Measurements from ENCODE around the gene OSBPL10. TPM values are rescaled to one million over a fixed set of nuclear protein-coding genes. Genes with fewer than 3 reads are reported as not detected.

The OSBPL10 gene
- total RNA-seq, 1 donor from 2014 or later: 20.5 TPM

DNA sequence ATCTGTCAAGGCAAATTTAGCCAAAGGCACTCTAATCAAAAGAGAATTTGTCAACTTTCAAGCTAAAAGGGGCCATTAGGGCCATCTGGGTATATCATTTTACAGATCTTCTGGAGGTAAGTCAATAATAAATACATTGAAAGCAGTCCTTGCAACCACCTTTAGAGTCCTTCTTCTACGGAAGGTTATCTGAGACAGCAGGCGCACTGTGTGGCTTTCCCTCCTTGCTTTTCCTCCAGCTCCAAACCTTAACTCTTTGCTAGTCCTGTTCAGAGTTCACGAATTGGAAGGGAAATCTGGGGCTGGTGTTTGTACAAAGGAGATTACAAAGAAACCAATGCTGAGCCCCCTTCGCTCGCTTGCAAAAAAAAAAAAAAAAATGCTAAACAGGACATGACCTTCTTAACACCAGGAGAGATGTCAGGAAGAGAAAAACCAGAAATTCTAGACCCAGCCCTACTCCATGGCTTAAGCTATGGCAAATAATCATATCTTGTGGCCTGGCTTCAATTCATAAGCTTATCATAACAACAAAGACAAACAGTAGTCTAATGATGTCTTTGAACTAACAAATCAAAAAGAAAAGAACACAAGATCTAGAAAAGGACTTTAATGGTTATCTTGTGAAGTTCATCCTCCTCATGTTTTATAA lies 232.7 kb downstream of the OSBPL10 start:
- Histone ChIP-seq H3K36me3 (ENCODE audit: control insufficient read depth, insufficient read depth, low read length) (no peaks in the 10 kb centered on the region), H3K27me3 (ENCODE audit: control insufficient read depth, insufficient read depth, low read length) (no peaks in the 10 kb centered on the region), H3K4me3 (ENCODE audit: low read depth, low read length) (no peak overlapping the region)
- no peak for FAIRE-seq
- DNase-seq (ENCODE audit: low read depth): no peak
- TF ChIP-seq, protein P1, sequence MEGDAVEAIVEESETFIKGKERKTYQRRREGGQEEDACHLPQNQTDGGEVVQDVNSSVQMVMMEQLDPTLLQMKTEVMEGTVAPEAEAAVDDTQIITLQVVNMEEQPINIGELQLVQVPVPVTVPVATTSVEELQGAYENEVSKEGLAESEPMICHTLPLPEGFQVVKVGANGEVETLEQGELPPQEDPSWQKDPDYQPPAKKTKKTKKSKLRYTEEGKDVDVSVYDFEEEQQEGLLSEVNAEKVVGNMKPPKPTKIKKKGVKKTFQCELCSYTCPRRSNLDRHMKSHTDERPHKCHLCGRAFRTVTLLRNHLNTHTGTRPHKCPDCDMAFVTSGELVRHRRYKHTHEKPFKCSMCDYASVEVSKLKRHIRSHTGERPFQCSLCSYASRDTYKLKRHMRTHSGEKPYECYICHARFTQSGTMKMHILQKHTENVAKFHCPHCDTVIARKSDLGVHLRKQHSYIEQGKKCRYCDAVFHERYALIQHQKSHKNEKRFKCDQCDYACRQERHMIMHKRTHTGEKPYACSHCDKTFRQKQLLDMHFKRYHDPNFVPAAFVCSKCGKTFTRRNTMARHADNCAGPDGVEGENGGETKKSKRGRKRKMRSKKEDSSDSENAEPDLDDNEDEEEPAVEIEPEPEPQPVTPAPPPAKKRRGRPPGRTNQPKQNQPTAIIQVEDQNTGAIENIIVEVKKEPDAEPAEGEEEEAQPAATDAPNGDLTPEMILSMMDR (IDR thresholded peaks at IDR 0.05; ENCODE audit: insufficient read depth, low read length, severe bottlenecking): no peak

DNA sequence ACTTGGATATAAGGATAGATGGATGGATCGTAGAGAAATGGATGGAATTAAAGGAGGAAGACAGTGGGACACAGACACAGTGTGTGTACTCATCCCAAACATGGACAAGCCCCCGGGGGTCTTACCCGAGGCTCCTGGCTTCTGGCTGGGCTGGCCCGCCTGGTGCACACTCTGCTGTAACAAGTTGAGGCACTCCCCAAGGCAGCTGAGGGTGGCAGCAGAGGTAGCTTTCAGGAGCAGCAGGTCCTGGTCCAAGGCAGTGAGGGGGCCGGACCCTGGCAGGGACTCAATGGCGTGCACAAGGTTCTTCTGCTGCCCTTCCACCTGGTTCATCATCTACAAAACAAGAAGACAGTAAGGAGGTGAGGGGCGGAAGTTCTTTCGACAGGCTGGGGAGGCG lies 233.3 kb downstream of the OSBPL10 start:
- TF ChIP-seq, protein P1 (IDR thresholded peaks at IDR 0.05; ENCODE audit: insufficient read depth, low read length, severe bottlenecking): no peak
- no peak overlapping the region for H3K4me3 ChIP-seq (ENCODE audit: low read depth, low read length)
- H3K36me3 ChIP-seq (ENCODE audit: control insufficient read depth, insufficient read depth, low read length): no peaks in the 10 kb centered on the region
- no peak for DNase-seq (ENCODE audit: low read depth)
- FAIRE-seq: no peak
- no peaks in the 10 kb centered on the region for H3K27me3 ChIP-seq (ENCODE audit: control insufficient read depth, insufficient read depth, low read length)

DNA sequence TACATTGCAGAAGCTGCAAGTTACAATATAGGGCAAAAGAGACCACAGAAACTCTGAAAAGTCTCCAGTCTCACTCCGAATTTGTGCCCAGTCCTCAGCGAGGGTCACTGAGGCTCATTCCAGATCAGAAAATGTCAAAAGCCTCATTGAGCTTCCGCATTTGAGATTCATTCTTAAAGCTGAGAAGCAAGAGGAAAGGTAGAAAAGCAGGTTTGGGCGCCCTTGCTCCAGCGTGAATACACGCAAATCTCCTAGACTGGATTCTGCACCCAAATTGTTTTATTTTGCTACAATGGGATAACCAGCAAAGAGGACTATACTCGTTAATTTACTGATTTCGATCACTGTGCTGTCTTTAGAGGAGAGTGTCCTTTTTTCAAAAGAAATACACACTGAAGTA lies 236.1 kb downstream of the OSBPL10 start:
- Histone ChIP-seq H3K27me3 (ENCODE audit: control insufficient read depth, insufficient read depth, low read length) (no peaks in the 10 kb centered on the region), H3K36me3 (ENCODE audit: control insufficient read depth, insufficient read depth, low read length) (no peaks in the 10 kb centered on the region), H3K4me3 (ENCODE audit: low read depth, low read length) (no peak overlapping the region)
- TF ChIP-seq, protein P1 (IDR thresholded peaks at IDR 0.05; ENCODE audit: insufficient read depth, low read length, severe bottlenecking): no peak
- DNase-seq (ENCODE audit: low read depth) (no peak), FAIRE-seq (no peak)

DNA sequence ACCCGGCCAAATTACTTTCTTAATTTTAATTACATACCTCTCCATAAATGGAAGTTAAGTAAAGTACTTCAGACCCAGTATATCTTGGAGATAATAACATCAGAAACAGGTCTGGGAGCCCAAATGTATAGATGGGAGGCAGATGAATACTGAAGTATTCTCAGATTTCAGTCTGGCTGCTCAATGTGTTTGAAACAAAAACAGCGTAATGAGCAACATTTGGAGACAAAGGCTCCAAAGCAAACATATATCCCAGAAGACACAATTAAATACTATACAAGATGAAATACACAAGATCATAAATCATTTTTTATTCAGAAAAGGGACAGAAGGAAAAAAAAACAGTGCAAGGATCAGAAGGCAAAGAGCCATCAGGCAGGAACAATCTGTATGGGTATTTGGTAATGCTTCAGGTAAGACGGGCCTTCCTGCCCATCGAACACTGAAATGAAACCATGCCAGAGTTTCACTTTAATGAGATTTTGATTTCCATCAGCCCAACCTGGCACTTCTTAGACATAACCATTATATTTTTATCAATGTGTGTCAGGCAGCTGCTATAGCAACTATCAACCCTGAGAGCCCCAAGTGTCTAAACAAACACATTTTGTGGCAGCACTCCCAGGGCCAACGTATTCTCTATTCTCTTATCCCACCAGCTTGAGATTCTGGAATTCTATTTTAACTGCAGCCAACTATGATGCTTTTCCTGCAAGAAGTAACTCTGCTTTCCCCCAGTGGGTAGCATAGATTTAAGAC lies 237.6 kb downstream of the OSBPL10 start:
- no peaks in the 10 kb centered on the region for H3K27me3 ChIP-seq (ENCODE audit: control insufficient read depth, insufficient read depth, low read length)
- TF ChIP-seq, protein P1 (IDR thresholded peaks at IDR 0.05; ENCODE audit: insufficient read depth, low read length, severe bottlenecking): no peak
- FAIRE-seq (no peak), DNase-seq (ENCODE audit: low read depth) (no peak)
- no peak overlapping the region for H3K4me3 ChIP-seq (ENCODE audit: low read depth, low read length)
- no peaks in the 10 kb centered on the region for H3K36me3 ChIP-seq (ENCODE audit: control insufficient read depth, insufficient read depth, low read length)

DNA sequence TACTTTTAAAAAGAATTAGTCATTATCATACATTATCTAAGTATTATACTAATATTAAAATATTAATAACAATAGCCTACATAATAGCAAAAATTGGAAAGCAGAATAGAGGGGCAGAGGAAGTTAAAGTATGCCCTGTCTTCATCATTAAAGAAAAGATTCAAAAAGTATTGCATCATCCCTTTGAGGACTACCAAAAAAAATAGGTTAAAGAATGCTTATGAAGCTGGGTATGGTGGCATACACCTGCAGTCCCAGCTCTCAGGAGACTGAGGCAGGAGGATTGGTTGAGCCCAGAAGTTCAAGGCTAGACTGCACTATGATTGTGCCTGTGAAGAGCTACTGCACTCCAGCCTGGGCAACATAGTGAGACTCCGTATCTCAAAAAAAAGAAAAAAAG lies 240.7 kb downstream of the OSBPL10 start:
- no peak for FAIRE-seq
- no peak overlapping the region for H3K4me3 ChIP-seq (ENCODE audit: low read depth, low read length)
- DNase-seq (ENCODE audit: low read depth): no peak
- H3K27me3 ChIP-seq (ENCODE audit: control insufficient read depth, insufficient read depth, low read length): no peaks in the 10 kb centered on the region
- TF ChIP-seq, protein P1 (IDR thresholded peaks at IDR 0.05; ENCODE audit: insufficient read depth, low read length, severe bottlenecking): no peak
- no peaks in the 10 kb centered on the region for H3K36me3 ChIP-seq (ENCODE audit: control insufficient read depth, insufficient read depth, low read length)
